ENCODE results near the gene RHBDD1. TPM values are rescaled to one million over a fixed set of nuclear protein-coding genes. Genes with fewer than 3 reads are reported as not detected.

Gene RHBDD1
- polyA plus RNA-seq, 1 donor from 2014 or later: 5.4 TPM

GRCh38 chr2:226873826-226874225 lies 38.0 kb downstream of the RHBDD1 start:
- H3K79me2 ChIP-seq (replicated peaks; ENCODE audit: insufficient read depth, low read length): no peaks in the 10 kb centered on the region
- TF ChIP-seq SMC3 (conservative IDR thresholded peaks at IDR 0.05; ENCODE audit: poor library complexity): no peak
- TF ChIP-seq EP300 (conservative IDR thresholded peaks at IDR 0.05; ENCODE audit: poor library complexity, severe bottlenecking): no peak
- no peak for TF ChIP-seq TAF1 (IDR thresholded peaks at IDR 0.05; ENCODE audit: low read depth)
- no peak for TF ChIP-seq EZH2 (IDR thresholded peaks at IDR 0.05; ENCODE audit: borderline replicate concordance, insufficient read depth, low read length, poor library complexity, severe bottlenecking)
- no peak for TF ChIP-seq POLR2AphosphoS5 (IDR thresholded peaks at IDR 0.05)
- no peak for TF ChIP-seq RAD21 (conservative IDR thresholded peaks at IDR 0.05)
- TF ChIP-seq MXI1 (conservative IDR thresholded peaks at IDR 0.05; ENCODE audit: poor library complexity, severe bottlenecking): no peak
- H3K27ac ChIP-seq (ENCODE audit: low read length): no peak overlapping the region
- H3K4me2 ChIP-seq (ENCODE audit: low read length): no peak overlapping the region
- H2AFZ ChIP-seq (ENCODE audit: low read depth, low read length): no peak overlapping the region
- H3K9me3 ChIP-seq (ENCODE audit: low read length): no peaks in the 10 kb centered on the region
- H3F3A ChIP-seq (ENCODE audit: insufficient read depth, low read length, poor library complexity, severe bottlenecking): no peaks in the 10 kb centered on the region
- no peak overlapping the region for H3K9ac ChIP-seq (ENCODE audit: low read length)
- H3K9me2 ChIP-seq (ENCODE audit: insufficient read depth, low read length): no peaks in the 10 kb centered on the region
- H4K20me1 ChIP-seq (ENCODE audit: insufficient read depth): no peaks in the 10 kb centered on the region
- H3K4me3 ChIP-seq (ENCODE audit: low read length): no peak overlapping the region
- H3K36me3 ChIP-seq (ENCODE audit: insufficient read depth, low read length): no peaks in the 10 kb centered on the region
- H3K27me3 ChIP-seq (ENCODE audit: insufficient read depth, low read depth, low read length): no peaks in the 10 kb centered on the region

- H3K36me3 ChIP-seq (ENCODE audit: insufficient read depth, low read length): no peaks in the 10 kb centered on the region
- TF ChIP-seq POLR2AphosphoS5 (IDR thresholded peaks at IDR 0.05) (no peak), MXI1 (conservative IDR thresholded peaks at IDR 0.05; ENCODE audit: poor library complexity, severe bottlenecking) (no peak), EP300 (conservative IDR thresholded peaks at IDR 0.05; ENCODE audit: poor library complexity, severe bottlenecking) (no peak), RAD21 (conservative IDR thresholded peaks at IDR 0.05) (no peak), EZH2 (IDR thresholded peaks at IDR 0.05; ENCODE audit: borderline replicate concordance, insufficient read depth, low read length, poor library complexity, severe bottlenecking) (no peak), SMC3 (conservative IDR thresholded peaks at IDR 0.05; ENCODE audit: poor library complexity) (no peak), TAF1 (IDR thresholded peaks at IDR 0.05; ENCODE audit: low read depth) (no peak), REST (IDR thresholded peaks at IDR 0.05; ENCODE audit: borderline replicate concordance) (no peak), CTCF (IDR thresholded peaks at IDR 0.05; ENCODE audit: poor library complexity, severe bottlenecking) (no peak)
- H3K9me2 ChIP-seq (ENCODE audit: insufficient read depth, low read length): no peaks in the 10 kb centered on the region
- no peak overlapping the region for H3K27ac ChIP-seq (ENCODE audit: low read length)
- H4K20me1 ChIP-seq (ENCODE audit: insufficient read depth): no peaks in the 10 kb centered on the region
- H3K79me2 ChIP-seq (replicated peaks; ENCODE audit: insufficient read depth, low read length): no peaks in the 10 kb centered on the region
- H3K4me2 ChIP-seq (ENCODE audit: low read length): no peak overlapping the region
- no peak overlapping the region for H3K4me3 ChIP-seq (ENCODE audit: low read length)
- no peaks in the 10 kb centered on the region for H3F3A ChIP-seq (ENCODE audit: insufficient read depth, low read length, poor library complexity, severe bottlenecking)
- no peaks in the 10 kb centered on the region for H3K27me3 ChIP-seq (ENCODE audit: insufficient read depth, low read depth, low read length)
- no peaks in the 10 kb centered on the region for H3K9me3 ChIP-seq (ENCODE audit: low read length)
- H3K9ac ChIP-seq (ENCODE audit: low read length): no peak overlapping the region
- no peak overlapping the region for H2AFZ ChIP-seq (ENCODE audit: low read depth, low read length)
Observed at GRCh38 chr2:226874749-226875148, 38.9 kb downstream of the RHBDD1 start.
